ENCODE measurements around the gene GLIS2. TPM values are rescaled to one million over a fixed set of nuclear protein-coding genes. Genes with fewer than 3 reads are reported as not detected.
A peak's percentile ranks its signal among the peaks of the same experiment; 100 is the strongest.

The GLIS2 gene
- total RNA-seq, 1 experiment from 2014 or later = 44.2 TPM

- no peaks in the 10 kb centered on the region for H3K27me3 ChIP-seq (ENCODE audit: insufficient read depth, low read depth)
- no peak overlapping the region for H3K27ac ChIP-seq
- ChIA-PET CTCF (no interaction called here), POLR2A (ENCODE audit: unreplicated experiment) (interaction anchor here (0.5 to 1.4 kb wide), 4 partner anchors 13 to 1378 kb away, joined by 5 to 9 read pairs (median 6); no protein-coding TSS in a partner anchor)
- DNase-seq = peak; percentile 50 to 92
- TSS peak; percentile 89 for BruUV-seq (replicated peaks)
- TF ChIP-seq EZH2 (IDR thresholded peaks at IDR 0.05; ENCODE audit: low read depth) (no peak), CTCF (conservative IDR thresholded peaks at IDR 0.05) (no peak)
- no peaks in the 10 kb centered on the region for H3K79me2 ChIP-seq (ENCODE audit: low read depth)
- no peaks in the 10 kb centered on the region for H3K9me3 ChIP-seq (ENCODE audit: insufficient read depth, low read depth)
- peaks cover 19% of the 10 kb centered on the region for H3K4me1 ChIP-seq (replicated peaks; ENCODE audit: insufficient read depth)
- no peaks in the 10 kb centered on the region for H4K20me1 ChIP-seq (ENCODE audit: insufficient read depth)
- H3K4me3 ChIP-seq = no peak overlapping the region
- no peaks in the 10 kb centered on the region for H3K9me2 ChIP-seq (ENCODE audit: insufficient read depth)
- intact Hi-C loops (cut with micrococcal nuclease; ENCODE audit: unreplicated experiment) = loop anchor here (1.0 kb wide), 1 partner anchor 13 kb away; no protein-coding TSS in a partner anchor
- H3K36me3 ChIP-seq (ENCODE audit: low read depth) = no peaks in the 10 kb centered on the region
- no peak overlapping the region for H2AFZ ChIP-seq
- H3K4me2 ChIP-seq = 0 out of 2 replicates have a peak overlapping the region, but pooled peaks have one; percentile 10
- H3F3A ChIP-seq (ENCODE audit: insufficient read depth, low read depth) = peaks cover 2% of the 10 kb centered on the region
Measured at GRCh38 chr16:4388271-4389021, 72.6 kb downstream of the GLIS2 start.

Other genes with a start within 250 kb of the GLIS2 start
- 9.8 and 10.5 TPM in 2 replicates for gene ADCY9, start 199.6 kb upstream of the GLIS2 start, total RNA-seq (2021)
- not detected in 2 replicates for gene SRL, start 74.0 kb upstream of the GLIS2 start, total RNA-seq (2021)
- 25.0 and 34.8 TPM in 2 replicates for gene TFAP4, start 43.0 kb upstream of the GLIS2 start, total RNA-seq (2021)
- gene PAM16, start 35.3 kb downstream of the GLIS2 start, total RNA-seq (2021) = 95.9 and 110 TPM in 2 replicates
- gene VASN, start 55.8 kb downstream of the GLIS2 start, total RNA-seq (2021) = 45.3 and 49.8 TPM in 2 replicates
- 42.1 and 55.4 TPM in 2 replicates for gene CORO7, start 100.5 kb downstream of the GLIS2 start, total RNA-seq (2021)
- 58.9 and 66.5 TPM in 2 replicates for gene DNAJA3, start 109.8 kb downstream of the GLIS2 start, total RNA-seq (2021)
- gene NMRAL1, start 158.6 kb downstream of the GLIS2 start, total RNA-seq (2021) = 118 and 141 TPM in 2 replicates
- gene HMOX2, start 160.3 kb downstream of the GLIS2 start, total RNA-seq (2021) = 68.1 and 69.5 TPM in 2 replicates
- 10.7 and 18.4 TPM in 2 replicates for gene CDIP1, start 222.7 kb downstream of the GLIS2 start, total RNA-seq (2021)
- 0.13 and 0.15 TPM in 2 replicates for gene C16orf96, start 240.3 kb downstream of the GLIS2 start, total RNA-seq (2021)

Measured in PC-9 (cell line).